Left cardiac atrium (tissue), 4 donors: ENCODE data around the gene CFAP251. TPM values are rescaled to one million over a fixed set of nuclear protein-coding genes. Genes with fewer than 3 reads are reported as not detected.

Source experiments
- ATAC-seq, 2 donors: fragments of 200-7000 bp; cut with Tn5 transposase; one replicate each; pipeline ENCODE4 v1.9.1; 2020; ENCODE audit warnings: mild to moderate bottlenecking in 2 of 2, moderate library complexity in 2 of 2
- DNase-seq: peaks from one replicate; pipeline ENCODE4 v3.0.0-alpha.2; 2020
- intact Hi-C, 2 donors: fragments of 100-400 bp; cut with DNase I; formaldehyde crosslinking; loops; one replicate each; pipeline versions ENCODE4 v1.14.1 to v1.15.1; 2022 to 2023
- total RNA-seq, 2 donors: library from RNA; stranded (reverse); fragmentation: NEBNext Ultra II Directional; extraction: Animal tissue kit (Norgen Biotek cat#: 25700); gene quantifications; one replicate each; pipeline ENCODE4 v1.2.1, GENCODE V29; 2021
- donor health status: DM: no; HTN: yes; CAD: no.
- donor health status: DM: no; HTN: yes; CAD: no; lungs with severe emphysema.
- donor health status: DM: yes; HTN: yes; CAD: no.
- donor health status: Dilated cardiomyopathy.

The CFAP251 gene
- total RNA-seq, 2 donors from 2014 or later = 0.77 to 1.3 TPM

GRCh38 chr12:121939186-121939585, 20.8 kb downstream of the CFAP251 start:
- DNase-seq (no peak), ATAC-seq (peak in 1 of 2 donors; percentile 17)
- intact Hi-C loops = no loop called here

- intact Hi-C loops = no loop called here
- DNase-seq = no peak
- ATAC-seq = no peak
Measured at GRCh38 chr12:121939992-121940766, 21.8 kb downstream of the CFAP251 start.

- DNase-seq (no peak), ATAC-seq (no peak)
- intact Hi-C loops = no loop called here
Measured at GRCh38 chr12:121942145-121942718, 23.8 kb downstream of the CFAP251 start.

GRCh38 chr12:121943926-121944325, 25.5 kb downstream of the CFAP251 start:
- no peak for ATAC-seq
- no peak for DNase-seq
- intact Hi-C loops = no loop called here

GRCh38 chr12:121946313-121947025, 28.1 kb downstream of the CFAP251 start:
- intact Hi-C loops = no loop called here
- ATAC-seq = no peak
- DNase-seq = no peak

- ATAC-seq = no peak
- no peak for DNase-seq
- intact Hi-C loops = no loop called here
Measured at GRCh38 chr12:121947981-121948380, 29.6 kb downstream of the CFAP251 start.

- DNase-seq (no peak), ATAC-seq (peak in 1 of 2 donors; percentile 37)
- intact Hi-C loops = no loop called here
Measured at GRCh38 chr12:121949648-121950397, 31.4 kb downstream of the CFAP251 start.

GRCh38 chr12:121953117-121953692, 34.8 kb downstream of the CFAP251 start:
- no peak for ATAC-seq
- no peak for DNase-seq

GRCh38 chr12:121953695-121954094, 35.3 kb downstream of the CFAP251 start:
- intact Hi-C loops = no loop called here
- ATAC-seq (no peak), DNase-seq (no peak)

More at GRCh38 chr12:121953117-121953692, 34.8 kb downstream of the CFAP251 start:
- intact Hi-C loops = no loop called here

- intact Hi-C loops = no loop called here
- DNase-seq (no peak), ATAC-seq (peak in 1 of 2 donors; percentile 38)
Measured at GRCh38 chr12:121955258-121956237, 37.2 kb downstream of the CFAP251 start.

GRCh38 chr12:121957861-121958515, 39.6 kb downstream of the CFAP251 start:
- ATAC-seq = no peak
- intact Hi-C loops = no loop called here

GRCh38 chr12:121958541-121959240, 40.3 kb downstream of the CFAP251 start:
- ATAC-seq (no peak), DNase-seq (no peak)
- intact Hi-C loops = no loop called here

More at GRCh38 chr12:121957861-121958515, 39.6 kb downstream of the CFAP251 start:
- DNase-seq = no peak

GRCh38 chr12:121960541-121960940, 42.1 kb downstream of the CFAP251 start:
- ATAC-seq (no peak), DNase-seq (no peak)
- intact Hi-C loops = no loop called here

GRCh38 chr12:121961195-121961879, 42.9 kb downstream of the CFAP251 start:
- ATAC-seq (no peak), DNase-seq (no peak)
- intact Hi-C loops = no loop called here

GRCh38 chr12:121963341-121964018, 45.1 kb downstream of the CFAP251 start:
- intact Hi-C loops = no loop called here
- ATAC-seq (no peak), DNase-seq (no peak)
